Left hindlimb (tissue), 1 donor: ENCODE data around the gene SRP19.
"Not testable (repeated sequence)": the region's sequence is repeated elsewhere in the genome, so short reads cannot be mapped to it uniquely, and the experiment has no call there.

ENCODE experiments used
- DNase-seq: peaks from one replicate; pipeline ENCODE4 v3.0.0-alpha.2; 2018

SRP19 gene

DNA sequence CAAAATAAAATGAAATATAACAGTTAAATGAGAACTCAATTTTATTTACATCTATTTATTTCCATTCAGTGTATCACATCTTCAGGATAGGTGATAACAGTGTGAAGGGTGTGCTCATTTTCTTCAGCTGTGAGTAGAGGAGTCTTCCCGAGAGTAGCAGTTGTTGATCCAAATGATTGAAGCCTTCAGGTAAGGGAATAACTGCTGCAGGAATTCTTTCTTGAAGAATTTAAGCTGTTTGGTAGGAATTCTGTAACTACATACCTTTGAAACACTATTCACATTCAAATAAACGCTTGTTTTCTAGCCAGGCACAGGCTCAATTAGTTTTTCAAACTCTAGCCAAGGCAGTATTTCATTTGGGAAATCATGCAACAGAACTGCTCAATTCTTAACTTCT is 15.3 kb downstream of the SRP19 start:
- DNase-seq = no peak

DNA sequence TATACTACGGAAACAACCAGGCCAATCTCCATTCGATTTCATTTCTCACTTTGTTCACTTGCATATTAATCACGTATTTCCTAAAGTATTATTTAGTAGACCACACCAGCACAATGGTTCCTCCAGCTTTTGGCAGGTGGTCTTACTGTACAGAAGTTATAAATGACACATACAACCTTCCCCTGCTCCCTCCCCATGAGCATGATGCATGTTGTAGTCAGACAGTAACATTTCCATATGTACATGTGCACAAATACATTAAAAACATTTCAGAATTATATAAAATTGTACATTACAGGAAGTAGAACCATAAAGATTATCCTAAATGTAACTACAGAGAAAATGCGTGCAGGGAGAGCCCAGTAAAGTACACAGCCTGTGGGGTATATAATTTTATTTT is 17.0 kb downstream of the SRP19 start:
- no peak for DNase-seq

DNA sequence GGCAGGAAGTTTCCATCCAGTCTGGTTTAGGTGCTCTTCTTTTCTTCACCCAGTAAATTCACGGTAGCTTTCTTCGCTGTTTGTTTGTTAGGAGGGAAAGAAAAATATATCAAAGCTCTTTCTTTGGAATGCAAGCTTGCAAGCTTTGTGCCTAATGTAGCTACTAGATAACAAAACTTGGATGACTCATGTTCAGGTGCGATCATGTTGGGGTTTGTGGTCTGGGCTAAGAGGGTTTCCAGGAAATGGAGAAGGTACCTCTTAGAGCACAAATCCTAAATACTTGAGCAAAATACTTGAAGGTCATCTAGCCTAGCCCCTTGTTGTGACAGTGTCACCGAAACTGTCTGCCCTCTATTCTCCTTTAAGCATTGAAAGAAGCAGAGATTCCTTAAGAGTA is 17.7 kb downstream of the SRP19 start:
- no peak for DNase-seq

DNA sequence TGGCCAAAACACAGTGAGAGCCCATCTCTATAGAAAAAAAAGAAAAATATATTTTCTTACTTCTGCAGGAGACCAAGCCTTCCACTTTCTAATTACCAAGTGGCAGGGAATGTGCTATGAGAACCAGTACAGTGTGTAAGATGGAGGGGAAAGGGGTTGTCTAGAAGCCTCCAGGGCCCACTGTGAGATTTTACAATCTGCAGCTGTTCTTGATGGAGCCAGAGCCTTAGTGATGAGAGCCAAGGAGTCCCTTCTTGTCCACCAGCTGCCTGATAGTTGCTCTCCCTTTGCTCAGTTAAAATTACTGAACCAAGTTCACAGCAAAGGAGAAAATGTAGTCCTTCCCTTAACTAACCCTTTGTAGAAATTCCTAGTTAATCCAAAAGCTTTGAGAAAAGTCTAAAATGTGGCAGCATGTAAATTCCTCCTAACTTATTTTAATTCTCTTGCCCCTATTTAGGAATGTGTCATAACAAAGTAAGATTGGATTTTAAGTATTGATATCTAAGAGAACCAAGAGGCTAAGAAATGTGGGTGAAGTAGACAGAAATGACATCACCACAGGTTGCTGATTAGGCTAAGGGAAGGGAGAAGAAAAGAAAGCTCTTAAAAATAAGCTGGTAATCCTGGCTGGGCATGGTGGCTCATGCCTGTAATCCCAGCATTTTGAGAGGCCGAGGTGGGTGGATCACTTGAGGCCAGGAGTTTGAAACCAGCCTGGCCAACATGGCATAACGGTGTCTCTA is 19.3 kb downstream of the SRP19 start:
- no peak for DNase-seq

DNA sequence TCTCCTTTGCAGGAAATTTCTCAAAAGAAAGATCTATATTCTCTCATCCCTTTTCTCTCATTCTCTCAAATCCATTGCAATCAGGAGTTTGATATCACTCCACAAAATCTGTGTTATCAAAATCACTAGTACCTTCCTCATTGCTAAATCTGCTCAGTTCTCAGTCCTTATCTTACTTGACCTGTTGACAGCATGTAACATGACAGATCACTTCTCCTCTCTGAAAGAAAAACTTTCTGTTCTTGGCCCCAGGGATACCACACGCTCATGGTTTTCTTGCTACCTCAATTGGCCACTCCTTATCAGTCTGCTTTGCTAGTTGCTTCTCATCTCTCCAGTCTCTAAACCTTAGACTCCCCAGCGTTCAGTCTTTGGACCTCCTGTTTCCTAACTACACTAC is 22.1 kb downstream of the SRP19 start:
- DNase-seq = no peak

DNA sequence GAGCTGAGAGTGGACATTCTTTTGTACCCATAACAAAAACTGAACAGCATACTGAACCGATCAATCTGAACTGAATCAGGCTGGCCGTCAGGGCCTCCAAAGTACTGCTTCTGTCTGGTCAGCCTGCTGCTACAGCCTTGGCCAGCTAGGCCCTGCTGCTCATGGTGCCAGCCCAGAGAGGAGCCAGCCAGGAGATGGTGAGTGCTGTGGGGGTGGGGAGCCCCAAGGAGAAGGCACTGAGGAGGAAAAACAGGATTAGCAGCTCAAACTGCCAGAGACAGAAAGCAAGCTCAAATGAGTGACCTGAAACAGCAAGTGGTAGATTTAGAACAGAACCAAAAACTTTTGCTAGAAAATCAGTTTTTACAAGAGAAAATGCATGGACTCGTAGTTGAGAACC is 23.9 kb downstream of the SRP19 start:
- DNase-seq = no peak

DNA sequence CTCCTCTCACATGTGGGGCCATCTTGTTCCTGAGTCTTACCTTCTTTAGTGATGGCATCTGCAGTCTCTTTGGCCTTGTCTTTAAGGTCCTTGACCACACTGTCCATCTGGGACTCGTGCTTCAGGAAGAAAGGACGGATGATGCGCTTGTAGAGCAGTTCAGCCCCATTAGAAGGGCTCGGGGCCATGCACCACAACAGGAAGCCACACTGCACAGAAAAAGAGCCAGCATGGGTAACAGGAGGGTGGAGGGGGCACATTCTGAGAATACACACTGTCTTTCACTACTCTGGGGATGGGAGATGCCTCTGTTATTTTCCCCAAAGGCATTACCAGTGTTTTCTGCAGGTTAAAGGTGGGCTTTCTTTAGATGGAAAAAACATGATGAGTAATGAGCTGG is 25.9 kb downstream of the SRP19 start:
- DNase-seq = no peak

DNA sequence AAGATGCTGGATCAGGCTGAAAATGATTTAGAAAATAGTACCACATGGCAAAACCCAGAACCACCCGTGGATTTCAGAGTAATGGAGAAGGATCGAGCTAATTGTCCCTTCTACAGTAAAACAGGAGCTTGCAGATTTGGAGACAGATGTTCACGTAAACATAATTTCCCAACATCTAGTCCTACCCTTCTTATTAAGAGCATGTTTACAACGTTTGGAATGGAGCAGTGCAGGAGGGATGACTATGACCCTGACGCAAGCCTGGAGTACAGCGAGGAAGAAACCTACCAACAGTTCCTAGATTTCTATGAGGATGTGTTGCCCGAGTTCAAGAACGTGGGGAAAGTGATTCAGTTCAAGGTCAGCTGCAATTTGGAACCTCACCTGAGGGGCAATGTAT is 31.0 kb downstream of the SRP19 start:
- DNase-seq = not testable (repeated sequence)

DNA sequence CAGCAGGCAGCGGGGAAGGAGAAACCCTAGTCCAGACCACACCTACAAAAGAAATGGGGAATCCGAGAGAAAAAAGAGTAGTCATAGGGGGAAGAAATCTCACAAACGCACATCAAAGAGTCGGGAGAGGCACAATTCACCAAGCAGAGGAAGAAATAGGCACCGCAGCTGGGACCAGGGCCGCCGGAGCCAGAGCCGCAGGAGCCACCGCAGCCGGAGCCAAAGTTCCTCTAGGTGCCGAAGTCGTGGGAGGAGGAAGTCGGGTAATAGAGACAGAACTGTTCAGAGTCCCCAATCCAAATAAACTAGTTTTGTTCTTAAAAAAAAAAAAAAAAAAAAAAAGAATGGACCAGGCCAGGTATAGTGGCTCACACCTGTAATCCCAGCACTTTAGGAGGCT is 31.7 kb downstream of the SRP19 start:
- no peak for DNase-seq

DNA sequence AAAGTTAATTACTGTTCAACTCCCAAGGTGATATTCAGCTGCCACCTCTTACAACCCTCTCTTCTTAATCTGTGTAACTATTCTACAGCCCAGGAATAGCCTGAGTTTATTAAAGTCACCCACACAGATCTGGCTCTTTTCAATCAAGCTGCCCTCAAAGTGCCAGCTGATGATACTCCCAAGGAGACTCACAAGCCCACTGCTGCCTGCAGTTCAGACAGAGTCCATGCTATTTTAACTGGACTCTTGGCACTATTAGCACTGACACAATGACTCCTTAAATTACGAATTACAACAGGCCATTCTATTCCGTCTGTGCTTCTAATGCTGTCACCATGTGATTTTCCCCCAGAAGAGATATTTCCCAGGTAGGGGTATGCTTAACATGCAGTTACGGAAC is 34.6 kb downstream of the SRP19 start:
- no peak for DNase-seq

DNA sequence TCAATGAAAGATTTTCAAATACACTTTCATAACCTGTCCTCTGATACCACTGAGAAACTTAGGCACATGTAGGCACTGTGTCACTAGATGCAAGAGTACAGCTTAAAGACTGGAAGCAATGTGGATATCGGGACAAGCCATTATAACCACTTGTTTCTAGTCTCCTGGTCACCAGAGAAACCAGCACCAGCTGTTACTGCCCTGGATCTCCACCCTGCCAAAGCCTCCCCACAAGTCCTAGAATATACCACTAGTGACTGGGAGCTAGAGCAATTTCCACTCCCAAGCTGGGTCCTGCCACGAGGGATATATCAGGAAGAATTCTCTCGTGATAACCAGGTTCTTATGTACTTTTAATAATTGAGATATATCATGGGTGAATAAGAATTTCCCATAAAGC is 41.5 kb downstream of the SRP19 start:
- DNase-seq = no peak

DNA sequence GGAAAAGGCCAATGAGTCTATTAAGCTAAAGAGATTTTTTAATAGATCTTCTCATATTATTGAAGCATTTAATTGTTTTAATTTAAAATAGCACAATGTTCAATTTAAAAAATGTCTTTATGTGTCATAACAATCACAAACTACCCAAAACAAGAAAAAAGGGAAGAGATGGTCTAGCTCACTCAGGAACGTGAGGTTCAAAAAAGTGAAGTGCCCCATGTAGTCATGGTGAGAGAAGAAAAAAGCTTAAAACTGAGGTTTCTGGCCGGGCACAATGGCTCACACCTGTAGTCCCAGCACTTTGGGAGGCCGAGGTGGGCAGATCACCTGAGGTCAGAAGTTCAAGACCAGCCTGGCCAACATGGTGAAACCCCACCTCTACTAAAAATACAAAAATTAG is 43.9 kb downstream of the SRP19 start:
- not testable (repeated sequence) for DNase-seq

DNA sequence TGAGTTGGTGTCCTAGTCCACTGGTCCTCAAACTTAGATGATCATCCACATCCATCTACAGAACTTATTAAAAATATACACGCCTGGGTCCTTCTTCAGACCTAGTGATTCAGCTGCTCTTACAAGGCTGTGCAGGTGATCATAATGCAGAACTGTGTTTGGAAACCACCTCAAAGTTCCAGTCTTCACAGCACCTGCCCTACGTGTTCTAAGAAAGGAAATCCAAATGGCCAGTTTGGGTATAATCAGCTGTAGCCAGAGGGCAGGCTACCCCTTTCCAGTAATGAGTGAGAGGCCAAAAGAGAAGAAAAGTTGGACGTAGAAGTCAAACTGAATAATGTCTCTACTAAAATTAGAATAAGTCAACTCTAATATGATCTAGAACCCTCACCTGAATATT is 45.5 kb downstream of the SRP19 start:
- no peak for DNase-seq

DNA sequence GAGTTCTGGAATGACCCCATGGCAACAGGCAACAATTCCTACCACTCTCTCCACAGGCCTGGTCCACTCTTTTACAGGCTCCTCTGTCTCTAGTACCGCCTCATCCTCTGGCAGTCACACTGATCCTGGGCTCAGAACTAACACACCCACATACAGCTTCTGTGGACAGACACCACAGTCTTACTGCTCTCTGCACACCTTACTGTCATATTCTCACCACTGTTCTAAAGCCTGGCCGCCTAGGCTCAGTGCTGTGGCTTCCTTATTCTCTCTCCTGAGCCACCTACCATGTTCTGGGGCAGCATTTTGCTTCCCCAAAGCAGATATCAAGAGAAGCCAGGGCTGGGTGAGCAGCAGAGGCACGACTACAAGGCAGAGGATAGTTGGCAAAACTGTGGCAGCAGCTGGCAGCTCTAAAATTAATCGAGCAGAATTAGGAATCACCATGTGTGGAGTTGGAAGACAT is 46.1 kb downstream of the SRP19 start:
- no peak for DNase-seq

DNA sequence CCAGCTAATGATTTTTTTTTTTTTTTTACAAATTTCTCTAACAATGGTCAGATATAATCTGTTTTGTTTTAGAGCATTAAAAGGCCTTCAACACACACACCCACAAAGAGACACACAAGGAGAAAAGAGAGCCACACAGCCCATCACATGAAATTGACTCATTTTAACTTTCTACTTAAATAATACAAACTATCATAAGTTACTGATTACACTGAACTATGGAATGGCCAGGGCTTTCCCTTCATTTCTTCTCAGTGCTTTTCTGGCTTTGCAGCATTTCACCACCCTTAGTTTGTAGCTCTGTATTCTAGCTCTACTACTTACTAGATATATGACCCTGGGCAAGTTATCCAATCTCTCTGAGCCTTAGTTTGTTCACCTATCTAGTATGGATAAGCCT is 47.8 kb downstream of the SRP19 start:
- DNase-seq = no peak

DNA sequence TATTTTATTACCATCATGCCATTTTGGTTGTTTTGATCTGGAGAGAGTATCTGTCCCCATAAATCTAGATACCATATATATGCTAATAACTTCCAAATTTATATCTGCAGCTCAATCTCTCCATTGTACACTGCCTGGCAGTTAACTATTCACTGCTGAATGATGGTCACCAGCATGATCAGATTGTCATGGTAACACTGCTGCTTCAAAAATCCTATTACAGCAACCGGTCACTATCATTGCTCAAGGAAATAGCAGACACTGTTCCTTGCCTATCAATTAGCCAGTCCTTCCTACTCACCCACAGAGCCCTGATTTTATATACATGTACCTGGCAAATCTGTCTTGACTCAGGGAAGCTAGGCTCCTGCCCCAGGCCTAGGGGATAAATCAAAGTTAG is 49.4 kb downstream of the SRP19 start:
- DNase-seq = no peak

DNA sequence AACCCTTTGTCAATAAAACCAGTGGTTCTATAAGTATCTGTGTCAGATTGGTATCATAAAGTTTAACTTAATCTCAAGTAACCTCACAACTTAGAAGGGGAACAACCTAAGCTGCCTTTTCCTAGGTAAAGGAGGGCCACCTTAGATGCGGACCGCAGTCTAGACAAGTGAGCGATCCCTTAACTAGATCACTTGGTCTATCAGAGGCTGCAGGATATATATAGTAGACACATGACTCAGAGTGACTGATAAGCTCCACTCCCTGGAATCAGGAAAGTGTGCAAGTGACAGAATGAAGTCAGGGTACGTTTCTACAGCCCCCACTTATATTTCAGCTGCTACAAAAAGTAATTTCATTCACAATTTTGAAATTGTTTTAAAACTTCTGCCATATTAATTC is 53.5 kb downstream of the SRP19 start:
- no peak for DNase-seq

DNA sequence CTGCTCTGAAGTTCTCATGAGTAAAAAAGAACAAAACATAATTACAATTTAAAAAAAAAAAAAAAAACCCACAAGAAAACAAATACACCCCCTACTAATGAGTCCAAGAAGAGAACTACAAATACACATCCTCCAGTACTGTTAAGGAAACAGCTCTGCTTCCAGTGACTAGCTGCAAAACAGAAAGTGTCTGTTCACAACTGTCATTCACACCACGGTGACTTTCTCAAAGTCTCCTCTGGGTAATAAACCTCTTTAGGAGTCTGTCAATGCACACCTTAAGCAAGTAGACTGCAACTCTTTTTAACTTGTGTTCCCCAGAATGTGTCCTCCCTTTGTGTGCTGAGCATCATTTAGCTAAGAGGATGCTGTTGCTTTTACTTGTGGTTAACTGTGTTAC is 54.7 kb downstream of the SRP19 start:
- no peak for DNase-seq

DNA sequence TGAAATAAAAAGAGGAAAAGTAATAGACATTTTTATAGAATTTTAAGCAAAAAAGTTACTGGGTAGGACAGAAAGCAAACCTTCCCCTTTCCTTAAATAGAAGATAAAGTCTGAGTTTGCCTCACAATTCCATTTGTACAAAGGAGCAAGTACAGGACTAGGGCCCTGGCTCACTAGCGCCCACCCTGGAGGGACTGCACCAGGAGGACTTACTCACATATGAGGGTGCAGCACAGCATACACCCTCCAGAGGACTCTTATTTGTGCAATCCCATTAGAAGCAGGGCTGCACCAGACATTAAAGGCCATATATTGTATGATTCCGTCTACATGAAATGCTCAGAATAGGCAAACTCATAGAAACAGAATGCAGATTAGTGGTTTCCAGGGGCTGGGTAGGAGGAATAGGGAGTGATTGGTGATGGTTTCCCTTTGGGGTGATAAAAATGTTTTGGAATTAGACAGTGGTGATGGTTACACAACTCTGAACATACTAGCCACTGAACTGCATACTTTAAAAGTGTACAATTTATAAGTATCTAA is 56.4 kb downstream of the SRP19 start:
- DNase-seq = no peak

DNA sequence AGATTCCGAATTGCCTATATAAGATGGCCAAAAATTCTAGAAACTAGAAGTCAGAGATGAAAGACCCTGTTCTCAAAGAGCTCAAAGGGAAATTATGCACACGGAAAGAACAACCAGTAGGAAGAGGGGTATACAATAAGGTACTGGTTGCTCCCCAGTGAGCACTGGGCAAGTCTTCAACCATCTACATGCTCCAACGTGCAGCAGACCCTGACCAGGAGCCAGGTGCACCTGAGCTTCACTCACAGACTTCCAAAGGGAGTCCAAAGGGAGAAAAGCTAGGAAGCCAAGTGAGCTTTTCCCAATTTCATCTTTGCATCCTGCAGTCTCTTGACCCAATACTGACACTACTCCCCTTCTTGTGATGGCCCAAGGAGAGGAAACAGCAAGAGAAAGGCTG is 57.0 kb downstream of the SRP19 start:
- no peak for DNase-seq

DNA sequence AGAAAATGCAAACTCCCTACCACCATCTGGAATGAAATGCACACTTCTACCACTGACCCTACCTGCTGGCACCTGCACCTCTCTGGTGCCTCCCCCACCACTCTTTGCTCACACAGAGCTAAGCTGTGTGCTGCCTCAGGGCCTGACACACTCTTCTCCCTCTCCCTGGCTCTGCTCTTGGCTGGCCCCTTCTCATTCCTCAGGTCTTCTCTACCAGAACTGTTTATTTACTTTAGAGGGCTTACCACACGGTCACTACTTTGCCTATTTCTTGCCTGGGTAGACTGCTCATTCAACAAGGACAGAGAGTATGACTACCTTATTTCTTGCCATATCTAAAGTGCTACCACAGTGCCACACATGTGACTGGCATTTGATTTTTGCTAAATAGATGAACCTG is 57.6 kb downstream of the SRP19 start:
- DNase-seq = no peak
